Lung (tissue), 12 donors: ENCODE results near the gene CLSTN2. TPM values are rescaled to one million over a fixed set of nuclear protein-coding genes. Genes with fewer than 3 reads are reported as not detected.

Source experiments
- ATAC-seq: fragments of 200-7000 bp; cut with Tn5 transposase; one replicate; pipeline ENCODE4 v1.9.1; 2020; ENCODE audit warnings: moderate number of reproducible peaks; ENCODE audit not compliant: insufficient read depth, low FRiP score
- DNase-seq, 3 donors: peaks; one replicate each; pipeline ENCODE4 v3.0.0-alpha.2; 2013 to 2017
- H3K27ac ChIP-seq, 2 donors: one replicate each; pipeline ENCODE4 v1.5.1; 2013; ENCODE audit warnings: mild to moderate bottlenecking in 2 of 2, moderate library complexity in 2 of 2, control low read depth in 1 of 2, inconsistent platforms in 1 of 2, low read depth in 1 of 2, low read length in 1 of 2
- H3K27me3 ChIP-seq, 3 donors: one replicate each; pipeline ENCODE4 v1.5.1; 2013; ENCODE audit warnings: low read length in 2 of 3; ENCODE audit not compliant: control insufficient read depth in 3 of 3, insufficient read depth in 3 of 3
- H3K36me3 ChIP-seq, 4 donors: one replicate each; pipeline ENCODE4 v1.5.1; 2013; ENCODE audit warnings: low read length in 4 of 4, mild to moderate bottlenecking in 1 of 4, moderate library complexity in 1 of 4; ENCODE audit not compliant: control insufficient read depth in 4 of 4, insufficient read depth in 4 of 4
- H3K4me1 ChIP-seq, 5 donors: one replicate each; pipeline ENCODE4 v1.5.1; 2013; ENCODE audit warnings: low read length in 5 of 5, mild to moderate bottlenecking in 2 of 5, moderate library complexity in 1 of 5; ENCODE audit not compliant: control insufficient read depth in 5 of 5, insufficient read depth in 5 of 5
- H3K4me3 ChIP-seq: one replicate; pipeline ENCODE4 v1.5.1; 2013; ENCODE audit warnings: mild to moderate bottlenecking, control low read depth, moderate library complexity
- H3K9ac ChIP-seq, 2 donors: one replicate each; pipeline ENCODE4 v1.5.1; 2013; ENCODE audit warnings: low read length in 2 of 2, control low read depth in 1 of 2; ENCODE audit not compliant: insufficient read depth in 1 of 2
- H3K9me3 ChIP-seq, 4 donors: one replicate each; pipeline ENCODE4 v1.5.1; 2013; ENCODE audit warnings: low read length in 3 of 4, mild to moderate bottlenecking in 1 of 4, moderate library complexity in 1 of 4; ENCODE audit not compliant: control insufficient read depth in 4 of 4, insufficient read depth in 3 of 4
- WGBS, 2 donors: extraction: QIAGEN DNeasy Blood & Tissue Kit; methylation state at CpG; one replicate each; pipeline ENCODE4 v1.1.7; 2013; 5-methylcytosine and 5-hydroxymethylcytosine counted together
- polyA plus RNA-seq, 2 donors: library from polyadenylated mRNA; stranded (reverse); fragments of 200-250 nt; gene quantifications; one replicate each; pipeline ENCODE4 v1.2.1, GENCODE V29; 2013
- total RNA-seq, 2 donors: library from RNA; depleted of rRNA in 1 of 2; stranded (reverse); fragments of >200 nt in 1 of 2; gene quantifications; one replicate each; pipeline ENCODE4 v1.2.1, GENCODE V29; 2014 to 2021
- TF ChIP-seq, protein P1 (sequence below): IDR thresholded peaks from 2 replicates; pipeline ENCODE4 v1.5.1; 2012; ENCODE audit warnings: mild to moderate bottlenecking; ENCODE audit errors: control extremely low read depth, extremely low read depth
- donor health status: control.
- donor health status: control.
- donor health status: Bipolar disorder and iron deficiency.
- donor health status: healthy.
- donor health status: DM: yes; HTN: yes; CAD: no.

CLSTN2 gene
- total and polyA plus RNA-seq, 4 donors = 0.07 to 2.4 (median 1.3) TPM

DNA sequence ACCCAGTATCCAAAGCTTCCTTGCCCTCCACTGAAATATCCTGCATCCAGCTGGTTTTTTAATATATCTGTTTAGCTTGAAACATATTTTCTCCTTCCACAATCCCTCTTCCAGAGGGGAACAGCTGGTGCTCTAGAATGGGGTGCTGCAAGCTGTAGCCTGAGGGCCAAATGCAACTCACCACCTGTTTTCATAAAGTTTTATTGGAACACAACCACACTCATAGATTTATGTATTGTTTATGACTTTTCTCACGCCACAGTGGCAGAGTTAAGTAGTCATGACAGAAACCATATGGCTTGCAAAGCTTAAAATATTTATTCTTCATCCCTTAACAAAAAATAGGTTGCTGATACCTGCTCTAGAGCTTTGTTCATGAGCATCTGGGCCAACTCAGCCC, 298.7 kb downstream of the CLSTN2 start:
- 71 to 85% methylated on average over 1 of the region's 1 CpG for WGBS, 2 donors
- TF ChIP-seq, protein P1, sequence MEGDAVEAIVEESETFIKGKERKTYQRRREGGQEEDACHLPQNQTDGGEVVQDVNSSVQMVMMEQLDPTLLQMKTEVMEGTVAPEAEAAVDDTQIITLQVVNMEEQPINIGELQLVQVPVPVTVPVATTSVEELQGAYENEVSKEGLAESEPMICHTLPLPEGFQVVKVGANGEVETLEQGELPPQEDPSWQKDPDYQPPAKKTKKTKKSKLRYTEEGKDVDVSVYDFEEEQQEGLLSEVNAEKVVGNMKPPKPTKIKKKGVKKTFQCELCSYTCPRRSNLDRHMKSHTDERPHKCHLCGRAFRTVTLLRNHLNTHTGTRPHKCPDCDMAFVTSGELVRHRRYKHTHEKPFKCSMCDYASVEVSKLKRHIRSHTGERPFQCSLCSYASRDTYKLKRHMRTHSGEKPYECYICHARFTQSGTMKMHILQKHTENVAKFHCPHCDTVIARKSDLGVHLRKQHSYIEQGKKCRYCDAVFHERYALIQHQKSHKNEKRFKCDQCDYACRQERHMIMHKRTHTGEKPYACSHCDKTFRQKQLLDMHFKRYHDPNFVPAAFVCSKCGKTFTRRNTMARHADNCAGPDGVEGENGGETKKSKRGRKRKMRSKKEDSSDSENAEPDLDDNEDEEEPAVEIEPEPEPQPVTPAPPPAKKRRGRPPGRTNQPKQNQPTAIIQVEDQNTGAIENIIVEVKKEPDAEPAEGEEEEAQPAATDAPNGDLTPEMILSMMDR = no peak
- Histone ChIP-seq H3K4me3 (no peak overlapping the region), H3K27ac (no peak overlapping the region), H3K36me3 (no peaks in the 10 kb centered on the region), H3K4me1 (no peaks in the 10 kb centered on the region), H3K9me3 (peaks cover 0 to 1% (median 0%) of the 10 kb centered on the region in 4 donors), H3K9ac (no peak overlapping the region), H3K27me3 (no peaks in the 10 kb centered on the region)
- DNase-seq (no peak), ATAC-seq (no peak)

DNA sequence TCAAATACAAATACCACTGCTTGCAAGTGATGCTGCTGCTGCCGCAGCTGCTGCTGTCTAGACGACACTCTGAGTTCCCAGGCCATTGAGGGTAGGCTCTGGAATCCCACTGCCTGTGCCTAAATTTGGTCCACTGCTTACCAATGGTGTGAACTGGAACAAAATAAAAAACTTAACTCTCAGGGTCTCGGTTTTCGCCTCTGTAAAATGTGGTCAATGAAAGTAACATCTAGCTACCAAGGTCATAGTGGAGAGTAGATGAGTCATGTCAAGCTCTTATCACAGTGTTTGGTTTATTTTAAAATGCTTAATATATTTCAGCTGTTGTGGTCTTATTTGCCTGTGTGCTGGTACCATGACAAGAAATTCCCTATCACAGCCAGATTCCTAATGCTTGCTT, 299.3 kb downstream of the CLSTN2 start:
- H3K4me1 ChIP-seq = no peaks in the 10 kb centered on the region
- no peak for DNase-seq
- H3K27ac ChIP-seq = no peak overlapping the region
- H3K9ac ChIP-seq = no peak overlapping the region
- peaks cover 0 to 1% (median 0%) of the 10 kb centered on the region in 4 donors for H3K9me3 ChIP-seq
- H3K4me3 ChIP-seq = no peak overlapping the region
- no peaks in the 10 kb centered on the region for H3K36me3 ChIP-seq
- H3K27me3 ChIP-seq = no peaks in the 10 kb centered on the region
- TF ChIP-seq, protein P1 = no peak
- 86 to 94% methylated on average over 4 of the region's 4 CpGs for WGBS, 2 donors
- ATAC-seq = no peak

DNA sequence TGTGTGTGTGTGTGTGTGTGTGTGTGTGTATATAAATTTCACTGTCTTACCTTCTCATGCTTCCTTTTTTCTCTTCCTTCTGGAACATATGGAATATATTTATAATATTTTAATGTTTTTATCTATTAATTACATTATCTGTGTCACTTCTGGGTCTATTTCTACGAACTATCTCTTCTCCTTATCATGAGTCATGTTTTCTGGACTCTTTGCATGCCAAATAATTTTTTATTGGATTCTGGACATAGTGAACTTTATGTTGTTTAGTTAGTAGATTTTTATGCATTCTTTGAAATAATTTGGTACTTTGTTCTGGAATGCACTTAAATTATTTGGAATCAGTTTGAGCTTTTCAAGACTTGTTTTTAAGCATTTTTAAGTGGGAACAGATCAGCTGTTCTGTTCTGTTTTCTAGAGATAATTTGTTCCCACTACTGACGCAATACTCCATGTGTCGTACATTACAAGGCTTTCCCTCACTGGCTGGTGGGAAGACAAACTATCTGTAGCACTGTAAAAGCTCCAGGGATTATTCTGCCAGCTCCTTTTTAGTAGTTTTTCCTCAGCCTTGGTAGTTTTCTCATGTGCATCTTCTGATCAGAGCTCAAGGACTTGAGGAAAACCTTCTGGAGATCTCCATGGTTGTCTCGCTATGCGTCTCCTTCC, 302.0 kb downstream of the CLSTN2 start:
- no peak for DNase-seq
- Histone ChIP-seq H3K4me1 (no peaks in the 10 kb centered on the region), H3K27me3 (no peaks in the 10 kb centered on the region), H3K36me3 (no peaks in the 10 kb centered on the region), H3K9ac (no peak overlapping the region), H3K9me3 (peaks cover 0 to 1% (median 0%) of the 10 kb centered on the region in 4 donors), H3K4me3 (no peak overlapping the region), H3K27ac (no peak overlapping the region)
- TF ChIP-seq, protein P1 = no peak
- no peak for ATAC-seq
- 79 to 89% methylated on average over 5 of the region's 5 CpGs for WGBS, 2 donors
